Measurements from ENCODE around the gene RC3H1. TPM values are rescaled to one million over a fixed set of nuclear protein-coding genes. Genes with fewer than 3 reads are reported as not detected.
"Not testable (repeated sequence)": the region's sequence is repeated elsewhere in the genome, so short reads cannot be mapped to it uniquely, and the experiment has no call there.

Gene RC3H1
- total RNA-seq, 1 donor: 31.8 TPM

DNA sequence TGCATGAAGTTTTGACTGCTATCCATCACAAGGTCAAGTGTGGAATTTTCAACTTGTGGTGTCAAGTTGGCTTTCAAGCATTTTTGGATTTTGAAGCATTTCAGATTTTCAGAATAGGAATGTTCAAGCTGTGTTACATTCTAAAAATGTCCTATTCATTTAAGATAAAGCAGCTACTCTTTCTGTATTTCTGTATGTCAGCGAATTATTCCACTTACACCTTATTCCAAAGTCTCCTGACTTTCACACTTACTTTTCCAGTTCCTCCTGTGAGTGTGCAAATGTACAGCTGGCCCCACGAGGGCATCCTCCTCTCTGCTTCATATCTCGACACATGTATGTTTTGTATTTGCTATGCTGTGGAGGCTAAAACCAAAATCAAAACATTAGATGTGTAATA, 51.9 kb downstream of the RC3H1 start:
- no peak overlapping the region for H3K4me3 ChIP-seq (ENCODE audit: insufficient read depth, low read length)
- no peak overlapping the region for H3K27ac ChIP-seq (ENCODE audit: low read depth, low read length)
- H3K79me2 ChIP-seq (ENCODE audit: insufficient read depth, low read length): no peaks in the 10 kb centered on the region
- TF ChIP-seq, protein P1, sequence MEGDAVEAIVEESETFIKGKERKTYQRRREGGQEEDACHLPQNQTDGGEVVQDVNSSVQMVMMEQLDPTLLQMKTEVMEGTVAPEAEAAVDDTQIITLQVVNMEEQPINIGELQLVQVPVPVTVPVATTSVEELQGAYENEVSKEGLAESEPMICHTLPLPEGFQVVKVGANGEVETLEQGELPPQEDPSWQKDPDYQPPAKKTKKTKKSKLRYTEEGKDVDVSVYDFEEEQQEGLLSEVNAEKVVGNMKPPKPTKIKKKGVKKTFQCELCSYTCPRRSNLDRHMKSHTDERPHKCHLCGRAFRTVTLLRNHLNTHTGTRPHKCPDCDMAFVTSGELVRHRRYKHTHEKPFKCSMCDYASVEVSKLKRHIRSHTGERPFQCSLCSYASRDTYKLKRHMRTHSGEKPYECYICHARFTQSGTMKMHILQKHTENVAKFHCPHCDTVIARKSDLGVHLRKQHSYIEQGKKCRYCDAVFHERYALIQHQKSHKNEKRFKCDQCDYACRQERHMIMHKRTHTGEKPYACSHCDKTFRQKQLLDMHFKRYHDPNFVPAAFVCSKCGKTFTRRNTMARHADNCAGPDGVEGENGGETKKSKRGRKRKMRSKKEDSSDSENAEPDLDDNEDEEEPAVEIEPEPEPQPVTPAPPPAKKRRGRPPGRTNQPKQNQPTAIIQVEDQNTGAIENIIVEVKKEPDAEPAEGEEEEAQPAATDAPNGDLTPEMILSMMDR (IDR thresholded peaks at IDR 0.05; ENCODE audit: extremely low read depth, low read depth, low read length): no peak
- no peaks in the 10 kb centered on the region for H3K4me1 ChIP-seq (ENCODE audit: insufficient read depth, low read length)
- H4K20me1 ChIP-seq (ENCODE audit: insufficient read depth, low read length): no peaks in the 10 kb centered on the region
- no peak overlapping the region for H3K4me2 ChIP-seq (ENCODE audit: insufficient read depth, low read length)
- no peak for DNase-seq (ENCODE audit: insufficient read length, low spot score, missing footprints)
- peaks cover 54% of the 10 kb centered on the region for H3K36me3 ChIP-seq (ENCODE audit: insufficient read depth, low read length)
- no peak overlapping the region for H2AFZ ChIP-seq (ENCODE audit: low read length)
- H3K27me3 ChIP-seq (ENCODE audit: insufficient read depth, low read length): no peaks in the 10 kb centered on the region
- no peaks in the 10 kb centered on the region for H3K9me3 ChIP-seq (ENCODE audit: low read depth, low read length)

- not testable (repeated sequence) for H3K4me1 ChIP-seq (ENCODE audit: insufficient read depth, low read length); H3K4me2 ChIP-seq (ENCODE audit: insufficient read depth, low read length); H3K27me3 ChIP-seq (ENCODE audit: insufficient read depth, low read length); H3K9me3 ChIP-seq (ENCODE audit: low read depth, low read length); H3K79me2 ChIP-seq (ENCODE audit: insufficient read depth, low read length); H3K4me3 ChIP-seq (ENCODE audit: insufficient read depth, low read length); H3K27ac ChIP-seq (ENCODE audit: low read depth, low read length); DNase-seq (ENCODE audit: insufficient read length, low spot score, missing footprints); H2AFZ ChIP-seq (ENCODE audit: low read length); H4K20me1 ChIP-seq (ENCODE audit: insufficient read depth, low read length)
- peaks cover 61% of the 10 kb centered on the region for H3K36me3 ChIP-seq (ENCODE audit: insufficient read depth, low read length)
Measured at GRCh38 chr1:173965896-173966295, 56.3 kb downstream of the RC3H1 start.

- Histone ChIP-seq H4K20me1 (ENCODE audit: insufficient read depth, low read length) (no peaks in the 10 kb centered on the region), H3K4me2 (ENCODE audit: insufficient read depth, low read length) (no peak overlapping the region), H3K27ac (ENCODE audit: low read depth, low read length) (no peak overlapping the region), H3K36me3 (ENCODE audit: insufficient read depth, low read length) (peaks cover 61% of the 10 kb centered on the region), H3K4me3 (ENCODE audit: insufficient read depth, low read length) (no peak overlapping the region), H3K79me2 (ENCODE audit: insufficient read depth, low read length) (no peaks in the 10 kb centered on the region), H3K4me1 (ENCODE audit: insufficient read depth, low read length) (no peaks in the 10 kb centered on the region), H3K27me3 (ENCODE audit: insufficient read depth, low read length) (no peaks in the 10 kb centered on the region), H2AFZ (ENCODE audit: low read length) (no peak overlapping the region), H3K9me3 (ENCODE audit: low read depth, low read length) (no peaks in the 10 kb centered on the region)
- no peak for DNase-seq (ENCODE audit: insufficient read length, low spot score, missing footprints)
- TF ChIP-seq, protein P1 (IDR thresholded peaks at IDR 0.05; ENCODE audit: extremely low read depth, low read depth, low read length): no peak
Measured at GRCh38 chr1:173963477-173963876, 58.7 kb downstream of the RC3H1 start.

DNA sequence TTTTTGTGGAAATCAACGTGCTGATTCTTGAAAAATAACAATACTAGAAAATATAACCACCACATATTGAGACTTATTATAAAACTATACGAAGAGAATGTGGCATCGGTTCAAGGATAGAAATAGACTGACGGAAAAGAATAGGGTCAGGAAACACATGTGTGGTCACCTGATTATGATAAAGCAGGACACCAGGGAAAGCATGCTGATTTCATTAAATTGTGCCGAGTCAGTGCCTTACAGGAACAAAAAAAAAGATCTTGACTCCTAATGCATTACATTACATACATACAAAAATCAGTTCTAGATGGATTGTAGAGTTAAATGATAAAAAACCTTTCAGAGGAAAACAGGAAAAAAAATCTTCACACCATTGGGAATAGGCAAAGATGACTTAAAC, 61.5 kb downstream of the RC3H1 start:
- TF ChIP-seq, protein P1 (IDR thresholded peaks at IDR 0.05; ENCODE audit: extremely low read depth, low read depth, low read length): no peak
- no peak overlapping the region for H3K4me2 ChIP-seq (ENCODE audit: insufficient read depth, low read length)

More for the DNA sequence above, 61.5 kb downstream of the RC3H1 start:
- no peaks in the 10 kb centered on the region for H3K9me3 ChIP-seq (ENCODE audit: low read depth, low read length)
- no peak overlapping the region for H3K4me3 ChIP-seq (ENCODE audit: insufficient read depth, low read length)
- no peaks in the 10 kb centered on the region for H3K27me3 ChIP-seq (ENCODE audit: insufficient read depth, low read length)
- peaks cover 54% of the 10 kb centered on the region for H3K36me3 ChIP-seq (ENCODE audit: insufficient read depth, low read length)
- no peaks in the 10 kb centered on the region for H3K79me2 ChIP-seq (ENCODE audit: insufficient read depth, low read length)
- H4K20me1 ChIP-seq (ENCODE audit: insufficient read depth, low read length): no peaks in the 10 kb centered on the region
- no peak overlapping the region for H3K27ac ChIP-seq (ENCODE audit: low read depth, low read length)
- H2AFZ ChIP-seq (ENCODE audit: low read length): no peak overlapping the region
- no peak for DNase-seq (ENCODE audit: insufficient read length, low spot score, missing footprints)
- H3K4me1 ChIP-seq (ENCODE audit: insufficient read depth, low read length): no peaks in the 10 kb centered on the region

Data from osteoblast (primary cell).